DND-41 (cell line): ENCODE data around the gene SDHA.
A peak's percentile ranks its signal among the peaks of the same experiment; 100 is the strongest.

ENCODE experiments used
- ATAC-seq: fragments of 200-7000 bp; cut with Tn5 transposase; 3 replicates; pipeline ENCODE4 v1.9.1; 2021; ENCODE audit warnings: low read depth; ENCODE audit not compliant: insufficient read depth
- DNase-seq: peaks from one replicate; pipeline ENCODE4 v3.0.0-alpha.2; 2020
- H2AFZ ChIP-seq: 2 replicates; pipeline ENCODE4 v1.6.0; 2012; ENCODE audit warnings: low read depth, low read length
- H3K27ac ChIP-seq: 2 replicates; pipeline ENCODE4 v1.5.1; 2012; ENCODE audit warnings: low read length, inconsistent platforms
- H3K27me3 ChIP-seq: fragments of 200-600 bp; sonication (generic); 2 replicates; pipeline ENCODE4 v1.6.0; 2012; ENCODE audit warnings: low read length, mild to moderate bottlenecking, inconsistent platforms; ENCODE audit not compliant: insufficient read depth, poor library complexity
- H3K36me3 ChIP-seq: 2 replicates; pipeline ENCODE4 v1.5.1; 2012; ENCODE audit warnings: low read length, inconsistent platforms; ENCODE audit not compliant: insufficient read depth
- H3K4me1 ChIP-seq: 2 replicates; pipeline ENCODE4 v1.5.1; 2012; ENCODE audit warnings: mild to moderate bottlenecking, low read length; ENCODE audit not compliant: insufficient read depth
- H3K4me2 ChIP-seq: 2 replicates; pipeline ENCODE4 v1.6.0; 2012; ENCODE audit warnings: mild to moderate bottlenecking, moderate library complexity, low read length, inconsistent platforms; ENCODE audit not compliant: insufficient read depth
- H3K4me3 ChIP-seq, 2 experiments: fragments of 200-600 bp in 1 of 2; shearing (Covaris generic) in 1 of 2; 2 replicates each; pipeline ENCODE4 v1.5.1; 2012 to 2016; ENCODE audit warnings: inconsistent platforms in 2 of 2, low read length in 2 of 2, mild to moderate bottlenecking in 2 of 2, low read depth in 1 of 2, moderate library complexity in 1 of 2
- H3K79me2 ChIP-seq: 2 replicates; pipeline ENCODE4 v1.6.0; 2012; ENCODE audit warnings: low read length, inconsistent platforms; ENCODE audit not compliant: insufficient read depth
- H3K9ac ChIP-seq: 2 replicates; pipeline ENCODE4 v1.6.0; 2012; ENCODE audit warnings: low read depth, mild to moderate bottlenecking, inconsistent platforms, low read length, moderate library complexity
- H3K9me3 ChIP-seq: 2 replicates; pipeline ENCODE4 v1.5.1; 2012; ENCODE audit warnings: low read length, moderate library complexity, mild to moderate bottlenecking, inconsistent platforms; ENCODE audit not compliant: insufficient read depth, severe bottlenecking
- H4K20me1 ChIP-seq: 2 replicates; pipeline ENCODE4 v1.6.0; 2012; ENCODE audit warnings: low read length; ENCODE audit not compliant: insufficient read depth
- EZH2 ChIP-seq: IDR thresholded peaks from 3 replicates; pipeline ENCODE4 v1.6.1; 2012; ENCODE audit warnings: borderline replicate concordance, low read depth, mild to moderate bottlenecking, moderate library complexity, low read length, inconsistent platforms; ENCODE audit not compliant: severe bottlenecking
- TF ChIP-seq, protein P1 (sequence below): IDR thresholded peaks from 2 replicates; pipeline ENCODE4 v1.5.1; 2012; ENCODE audit warnings: borderline replicate concordance, low read length, moderate library complexity, mild to moderate bottlenecking; ENCODE audit not compliant: poor library complexity, severe bottlenecking; ENCODE audit errors: extremely low read depth

Gene SDHA

DNA sequence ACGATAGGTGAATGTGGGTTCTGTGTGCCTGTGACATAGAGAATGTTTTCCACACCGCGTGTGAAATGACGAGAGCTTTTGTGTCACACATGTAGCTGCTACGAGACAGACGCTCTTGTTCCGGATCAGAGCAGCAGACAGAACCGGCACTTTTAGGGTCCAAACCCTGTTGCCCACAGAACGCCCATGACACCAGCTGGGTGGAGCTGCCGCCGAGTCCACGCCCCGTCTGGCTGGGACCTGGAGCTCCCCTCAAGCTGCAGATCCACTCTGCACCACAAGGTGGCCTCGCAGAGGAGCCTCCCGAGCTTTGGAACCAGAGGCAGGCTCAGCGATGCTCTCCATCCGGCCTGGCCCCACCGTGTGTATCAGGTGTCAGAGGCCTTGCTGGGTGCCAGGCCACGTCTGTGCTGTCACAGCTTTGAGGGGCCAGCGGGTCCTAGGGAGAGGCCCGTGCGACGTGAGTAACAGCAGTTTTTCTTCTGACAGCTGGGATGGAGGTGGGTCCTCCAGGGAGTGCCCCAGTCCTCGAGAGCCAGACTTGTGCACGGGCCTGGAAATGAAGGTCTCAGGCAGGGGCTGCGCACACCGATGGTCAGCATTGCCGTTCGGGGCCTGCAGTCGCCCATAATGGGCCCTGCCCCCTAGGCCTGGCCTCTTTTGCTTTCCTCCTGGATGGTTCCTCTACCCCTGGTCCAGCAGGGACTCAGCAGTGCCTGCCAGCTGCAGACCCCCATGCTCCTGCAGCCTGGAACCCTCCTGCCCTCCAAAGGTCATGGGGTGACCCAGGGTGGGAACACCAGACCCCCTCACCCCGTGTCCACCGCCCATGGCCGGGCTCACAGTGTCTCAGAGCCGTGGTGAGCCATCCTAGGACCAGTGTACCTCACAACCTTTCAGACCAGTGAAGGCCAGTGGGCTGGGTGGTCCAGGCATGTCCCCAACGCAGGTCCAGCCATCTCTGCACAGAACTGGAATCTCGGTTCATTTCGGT lies 29.3 kb upstream of the SDHA start:
- H3K4me1 ChIP-seq: peaks cover 9% of the 10 kb centered on the region
- no peak overlapping the region for H3K9ac ChIP-seq
- H3K4me3 ChIP-seq: no peak overlapping the region
- DNase-seq (peak; percentile 88), ATAC-seq (peak; percentile 98)
- peak overlapping the region; percentile 54 for H3K4me2 ChIP-seq
- no peaks in the 10 kb centered on the region for H3K36me3 ChIP-seq
- no peak overlapping the region for H3K27ac ChIP-seq
- no peaks in the 10 kb centered on the region for H3K27me3 ChIP-seq
- TF ChIP-seq, protein P1, sequence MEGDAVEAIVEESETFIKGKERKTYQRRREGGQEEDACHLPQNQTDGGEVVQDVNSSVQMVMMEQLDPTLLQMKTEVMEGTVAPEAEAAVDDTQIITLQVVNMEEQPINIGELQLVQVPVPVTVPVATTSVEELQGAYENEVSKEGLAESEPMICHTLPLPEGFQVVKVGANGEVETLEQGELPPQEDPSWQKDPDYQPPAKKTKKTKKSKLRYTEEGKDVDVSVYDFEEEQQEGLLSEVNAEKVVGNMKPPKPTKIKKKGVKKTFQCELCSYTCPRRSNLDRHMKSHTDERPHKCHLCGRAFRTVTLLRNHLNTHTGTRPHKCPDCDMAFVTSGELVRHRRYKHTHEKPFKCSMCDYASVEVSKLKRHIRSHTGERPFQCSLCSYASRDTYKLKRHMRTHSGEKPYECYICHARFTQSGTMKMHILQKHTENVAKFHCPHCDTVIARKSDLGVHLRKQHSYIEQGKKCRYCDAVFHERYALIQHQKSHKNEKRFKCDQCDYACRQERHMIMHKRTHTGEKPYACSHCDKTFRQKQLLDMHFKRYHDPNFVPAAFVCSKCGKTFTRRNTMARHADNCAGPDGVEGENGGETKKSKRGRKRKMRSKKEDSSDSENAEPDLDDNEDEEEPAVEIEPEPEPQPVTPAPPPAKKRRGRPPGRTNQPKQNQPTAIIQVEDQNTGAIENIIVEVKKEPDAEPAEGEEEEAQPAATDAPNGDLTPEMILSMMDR: peak; percentile 96
- TF ChIP-seq EZH2: no peak
- H2AFZ ChIP-seq: peak overlapping the region; percentile 23
- H3K9me3 ChIP-seq: no peaks in the 10 kb centered on the region
- 0 out of 2 replicates have a peak, but pooled peaks cover 3% of the 10 kb centered on the region for H4K20me1 ChIP-seq
- H3K79me2 ChIP-seq: no peaks in the 10 kb centered on the region

DNA sequence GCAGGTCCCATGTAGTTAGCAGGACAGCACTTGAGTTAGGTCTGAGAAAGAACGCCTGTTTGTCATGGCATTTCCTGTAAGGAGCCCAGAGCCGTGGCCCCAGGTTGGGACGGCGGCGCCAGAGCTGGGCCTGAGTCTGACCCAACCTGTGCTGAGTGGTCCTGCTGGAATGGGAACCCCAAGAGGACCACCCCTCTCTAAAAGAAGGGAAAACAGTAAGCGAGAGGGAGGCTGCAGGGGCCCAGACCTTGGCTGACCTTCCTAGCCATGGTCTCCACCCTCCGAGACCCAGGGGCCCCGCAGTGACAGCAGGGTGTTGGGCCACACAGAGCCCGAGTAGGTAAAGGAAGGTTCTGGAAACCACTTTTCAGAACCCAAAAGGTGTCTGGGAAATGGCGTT lies 28.6 kb upstream of the SDHA start:
- no peak overlapping the region for H3K4me3 ChIP-seq
- no peaks in the 10 kb centered on the region for H3K36me3 ChIP-seq
- H3K79me2 ChIP-seq: no peaks in the 10 kb centered on the region
- H3K4me1 ChIP-seq: peaks cover 9% of the 10 kb centered on the region
- TF ChIP-seq, protein P1: no peak
- no peak for TF ChIP-seq EZH2
- no peaks in the 10 kb centered on the region for H3K9me3 ChIP-seq
- DNase-seq (no peak), ATAC-seq (no peak)
- H3K4me2 ChIP-seq: no peak overlapping the region
- H4K20me1 ChIP-seq: 0 out of 2 replicates have a peak, but pooled peaks cover 3% of the 10 kb centered on the region
- H3K27ac ChIP-seq: no peak overlapping the region
- H3K9ac ChIP-seq: no peak overlapping the region
- no peak overlapping the region for H2AFZ ChIP-seq
- no peaks in the 10 kb centered on the region for H3K27me3 ChIP-seq

DNA sequence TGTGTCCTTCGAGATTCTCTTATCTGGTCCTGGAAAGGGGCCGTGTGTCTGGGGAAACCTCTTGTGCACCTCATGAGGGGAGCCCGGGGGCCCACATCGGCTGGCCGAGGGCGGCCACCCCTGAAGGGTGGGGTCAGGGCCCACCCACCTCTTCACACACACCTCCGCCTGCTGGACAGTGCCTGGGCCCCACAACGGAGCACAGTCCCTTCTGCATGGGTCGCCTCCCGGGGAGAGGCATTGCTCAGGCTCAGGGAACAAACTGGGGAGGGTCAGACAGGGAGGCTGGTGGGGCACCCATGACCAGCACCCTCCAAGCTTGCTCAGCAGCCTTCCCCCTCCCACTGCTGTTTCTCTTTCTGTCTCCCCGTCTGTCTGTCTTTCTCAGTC lies 28.1 kb upstream of the SDHA start:
- H3K9ac ChIP-seq: no peak overlapping the region
- H3K79me2 ChIP-seq: no peaks in the 10 kb centered on the region
- 0 out of 2 replicates have a peak, but pooled peaks cover 3% of the 10 kb centered on the region for H4K20me1 ChIP-seq
- no peak overlapping the region for H3K4me2 ChIP-seq
- TF ChIP-seq, protein P1: no peak
- peaks cover 9% of the 10 kb centered on the region for H3K4me1 ChIP-seq
- no peaks in the 10 kb centered on the region for H3K27me3 ChIP-seq
- no peak overlapping the region for H3K4me3 ChIP-seq
- H2AFZ ChIP-seq: no peak overlapping the region
- H3K9me3 ChIP-seq: no peaks in the 10 kb centered on the region
- no peak for DNase-seq
- ATAC-seq: no peak
- H3K27ac ChIP-seq: no peak overlapping the region
- no peaks in the 10 kb centered on the region for H3K36me3 ChIP-seq
